Loucy (cell line): ENCODE results near the gene ITPK1.

ENCODE experiments used
- H2AFZ ChIP-seq: fragments of 200-600 bp; sonication (generic); 2 replicates; pipeline ENCODE4 v1.6.0; 2016; ENCODE audit warnings: antibody characterized with exemption, mild to moderate bottlenecking, low read length, moderate library complexity
- H3F3A ChIP-seq: fragments of 200-600 bp; 2 replicates; pipeline ENCODE4 v1.6.0; 2016; ENCODE audit warnings: antibody characterized with exemption, low read depth, mild to moderate bottlenecking
- H3K27me3 ChIP-seq: fragments of 200-600 bp; sonication (generic); 2 replicates; pipeline ENCODE4 v1.6.1; 2014; ENCODE audit warnings: low read length, mild to moderate bottlenecking; ENCODE audit not compliant: insufficient read depth, poor library complexity, severe bottlenecking
- H3K36me3 ChIP-seq: fragments of 200-600 bp; sonication (generic); 2 replicates; pipeline ENCODE4 v1.6.1; 2016; ENCODE audit warnings: low read length; ENCODE audit not compliant: insufficient read depth
- H3K4me1 ChIP-seq: fragments of 200-600 bp; sonication (generic); 2 replicates; pipeline ENCODE4 v1.5.1; 2014; ENCODE audit warnings: low read length, mild to moderate bottlenecking; ENCODE audit not compliant: insufficient read depth, poor library complexity, severe bottlenecking
- H3K4me2 ChIP-seq: fragments of 200-600 bp; sonication (generic); 2 replicates; pipeline ENCODE4 v1.6.0; 2014; ENCODE audit warnings: antibody characterized with exemption, low read length, low read depth, mild to moderate bottlenecking; ENCODE audit not compliant: poor library complexity, severe bottlenecking
- H3K4me3 ChIP-seq: fragments of 200-600 bp; sonication (generic); 2 replicates; pipeline ENCODE4 v1.5.1; 2014; ENCODE audit warnings: low read length, mild to moderate bottlenecking, mixed read lengths; ENCODE audit not compliant: poor library complexity, severe bottlenecking
- H3K79me2 ChIP-seq: fragments of 200-600 bp; sonication (generic); 2 replicates; pipeline ENCODE4 v1.6.1; 2014; ENCODE audit warnings: low read length; ENCODE audit not compliant: insufficient read depth
- H3K9ac ChIP-seq: fragments of 200-600 bp; sonication (generic); 2 replicates; pipeline ENCODE4 v1.6.0; 2014; ENCODE audit warnings: mild to moderate bottlenecking, low read depth, low read length, moderate library complexity; ENCODE audit not compliant: poor library complexity, severe bottlenecking
- H3K9me2 ChIP-seq: fragments of 200-600 bp; sonication (generic); replicated peaks from 2 replicates; pipeline ENCODE4 v1.6.1; 2016; ENCODE audit warnings: low read depth, low read length, mixed read lengths
- H3K9me3 ChIP-seq: fragments of 200-600 bp; sonication (generic); 2 replicates; pipeline ENCODE4 v1.6.1; 2014; ENCODE audit warnings: mild to moderate bottlenecking, antibody characterized with exemption, low read length, low read depth; ENCODE audit not compliant: insufficient read depth
- H4K20me1 ChIP-seq: fragments of 200-600 bp; sonication (generic); 2 replicates; pipeline ENCODE4 v1.6.0; 2014; ENCODE audit warnings: antibody characterized with exemption, low read length, mild to moderate bottlenecking; ENCODE audit not compliant: insufficient read depth, poor library complexity, severe bottlenecking
- CTCF ChIP-seq: fragments of 200-600 bp; sonication (generic); conservative IDR thresholded peaks from 2 replicates; pipeline ENCODE4 v1.5.1; 2014; ENCODE audit warnings: mild to moderate bottlenecking, antibody characterized with exemption, low read length
- EZH2phosphoT487 ChIP-seq: fragments of 200-600 bp; IDR thresholded peaks from 2 replicates; pipeline ENCODE4 v1.6.1; 2018; ENCODE audit warnings: antibody characterized with exemption, mild to moderate bottlenecking, moderate library complexity, borderline replicate concordance

ITPK1 gene

GRCh38 chr14:92954933-92955332 lies 160.8 kb downstream of the ITPK1 start:
- no peak for TF ChIP-seq CTCF
- TF ChIP-seq EZH2phosphoT487, result no peak
- H3K36me3 ChIP-seq, result peaks cover 62% of the 10 kb centered on the region; the same call in 1 of the 2 replicates
- no peak overlapping the region for H3K4me3 ChIP-seq
- no peaks in the 10 kb centered on the region for H3K79me2 ChIP-seq
- H3K4me1 ChIP-seq, result no peaks in the 10 kb centered on the region
- no peaks in the 10 kb centered on the region for H3K27me3 ChIP-seq
- no peaks in the 10 kb centered on the region for H3F3A ChIP-seq
- H2AFZ ChIP-seq, result no peak overlapping the region
- no peaks in the 10 kb centered on the region for H3K9me2 ChIP-seq
- no peak overlapping the region for H3K4me2 ChIP-seq
- no peaks in the 10 kb centered on the region for H3K9me3 ChIP-seq
- no peak overlapping the region for H3K9ac ChIP-seq
- no peaks in the 10 kb centered on the region for H4K20me1 ChIP-seq

- Histone ChIP-seq H3K4me1 (no peaks in the 10 kb centered on the region), H3K9me2 (no peaks in the 10 kb centered on the region), H3K27me3 (no peaks in the 10 kb centered on the region), H4K20me1 (no peaks in the 10 kb centered on the region), H3F3A (no peaks in the 10 kb centered on the region), H3K36me3 (peaks cover 55% of the 10 kb centered on the region; the same call in 1 of the 2 replicates), H3K79me2 (no peaks in the 10 kb centered on the region), H2AFZ (no peak overlapping the region), H3K9ac (no peak overlapping the region), H3K4me3 (no peak overlapping the region), H3K9me3 (no peaks in the 10 kb centered on the region), H3K4me2 (no peak overlapping the region)
- TF ChIP-seq CTCF, result no peak
- TF ChIP-seq EZH2phosphoT487, result no peak
Measured at GRCh38 chr14:92953526-92953925, 162.2 kb downstream of the ITPK1 start.

- no peak overlapping the region for H3K4me3 ChIP-seq
- TF ChIP-seq CTCF, result no peak
- TF ChIP-seq EZH2phosphoT487, result no peak
- H3F3A ChIP-seq, result no peaks in the 10 kb centered on the region
- H3K9me2 ChIP-seq, result no peaks in the 10 kb centered on the region
- H3K36me3 ChIP-seq, result peaks cover 52% of the 10 kb centered on the region; the same call in 1 of the 2 replicates
- H2AFZ ChIP-seq, result no peak overlapping the region
- H3K4me1 ChIP-seq, result no peaks in the 10 kb centered on the region
- H3K79me2 ChIP-seq, result no peaks in the 10 kb centered on the region
- no peak overlapping the region for H3K4me2 ChIP-seq
- no peaks in the 10 kb centered on the region for H4K20me1 ChIP-seq
- no peaks in the 10 kb centered on the region for H3K27me3 ChIP-seq
- no peak overlapping the region for H3K9ac ChIP-seq
- H3K9me3 ChIP-seq, result no peaks in the 10 kb centered on the region
Measured at GRCh38 chr14:92952481-92953298, 163.0 kb downstream of the ITPK1 start.
